COLO829 (cell line): Measurements from ENCODE around the gene THBD.

Source experiments
- DNase-seq: peaks from one replicate; pipeline ENCODE4 v3.0.0; 2012; ENCODE audit warnings: low spot score

THBD gene

GRCh38 chr20:23084282-23084844, 34.9 kb upstream of the THBD start:
- no peak for DNase-seq

- DNase-seq, result no peak
Observed at GRCh38 chr20:23083553-23084220, 34.2 kb upstream of the THBD start.

- no peak for DNase-seq
Observed at GRCh38 chr20:23082846-23083552, 33.5 kb upstream of the THBD start.

GRCh38 chr20:23081263-23081819, 31.9 kb upstream of the THBD start:
- no peak for DNase-seq

- DNase-seq, result no peak
Observed at GRCh38 chr20:23080521-23080920, 31.0 kb upstream of the THBD start.

GRCh38 chr20:23079926-23080325, 30.5 kb upstream of the THBD start:
- no peak for DNase-seq

GRCh38 chr20:23079016-23079351, 29.5 kb upstream of the THBD start:
- no peak for DNase-seq

- no peak for DNase-seq
Observed at GRCh38 chr20:23078351-23079015, 29.0 kb upstream of the THBD start.

GRCh38 chr20:23077277-23077676, 27.8 kb upstream of the THBD start:
- DNase-seq, result no peak

GRCh38 chr20:23074052-23074451, 24.6 kb upstream of the THBD start:
- no peak for DNase-seq

GRCh38 chr20:23072892-23073586, 23.6 kb upstream of the THBD start:
- no peak for DNase-seq

GRCh38 chr20:23071996-23072395, 22.5 kb upstream of the THBD start:
- no peak for DNase-seq

- DNase-seq, result no peak
Observed at GRCh38 chr20:23071398-23071797, 21.9 kb upstream of the THBD start.

- no peak for DNase-seq
Observed at GRCh38 chr20:23069108-23069507, 19.6 kb upstream of the THBD start.

GRCh38 chr20:23068283-23068682, 18.8 kb upstream of the THBD start:
- no peak for DNase-seq

- no peak for DNase-seq
Observed at GRCh38 chr20:23066772-23067171, 17.3 kb upstream of the THBD start.

GRCh38 chr20:23065266-23066201, 16.1 kb upstream of the THBD start:
- DNase-seq, result no peak

- no peak for DNase-seq
Observed at GRCh38 chr20:23063581-23063980, 14.1 kb upstream of the THBD start.

- no peak for DNase-seq
Observed at GRCh38 chr20:23063168-23063567, 13.7 kb upstream of the THBD start.

- DNase-seq, result no peak
Observed at GRCh38 chr20:23062632-23063031, 13.2 kb upstream of the THBD start.
